LNCaP clone FGC (cell line): Measurements from ENCODE around the gene NUP85.
"Not testable (repeated sequence)": the region's sequence is repeated elsewhere in the genome, so short reads cannot be mapped to it uniquely, and the experiment has no call there.

Source experiments
- DNase-seq: peaks from one replicate; pipeline ENCODE4 v3.0.0-alpha.2; 2011; ENCODE audit warnings: low read depth
- H3K4me3 ChIP-seq: 2 replicates; pipeline ENCODE4 v1.5.1; 2011; ENCODE audit warnings: mild to moderate bottlenecking, low read depth, low read length, control low read depth
- TF ChIP-seq, protein P1 (sequence below): IDR thresholded peaks from 2 replicates; pipeline ENCODE4 v1.5.1; 2012; ENCODE audit warnings: mild to moderate bottlenecking; ENCODE audit not compliant: control insufficient read depth, insufficient read depth; ENCODE audit errors: extremely low read depth

Gene NUP85, protein sequence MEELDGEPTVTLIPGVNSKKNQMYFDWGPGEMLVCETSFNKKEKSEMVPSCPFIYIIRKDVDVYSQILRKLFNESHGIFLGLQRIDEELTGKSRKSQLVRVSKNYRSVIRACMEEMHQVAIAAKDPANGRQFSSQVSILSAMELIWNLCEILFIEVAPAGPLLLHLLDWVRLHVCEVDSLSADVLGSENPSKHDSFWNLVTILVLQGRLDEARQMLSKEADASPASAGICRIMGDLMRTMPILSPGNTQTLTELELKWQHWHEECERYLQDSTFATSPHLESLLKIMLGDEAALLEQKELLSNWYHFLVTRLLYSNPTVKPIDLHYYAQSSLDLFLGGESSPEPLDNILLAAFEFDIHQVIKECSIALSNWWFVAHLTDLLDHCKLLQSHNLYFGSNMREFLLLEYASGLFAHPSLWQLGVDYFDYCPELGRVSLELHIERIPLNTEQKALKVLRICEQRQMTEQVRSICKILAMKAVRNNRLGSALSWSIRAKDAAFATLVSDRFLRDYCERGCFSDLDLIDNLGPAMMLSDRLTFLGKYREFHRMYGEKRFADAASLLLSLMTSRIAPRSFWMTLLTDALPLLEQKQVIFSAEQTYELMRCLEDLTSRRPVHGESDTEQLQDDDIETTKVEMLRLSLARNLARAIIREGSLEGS

DNA sequence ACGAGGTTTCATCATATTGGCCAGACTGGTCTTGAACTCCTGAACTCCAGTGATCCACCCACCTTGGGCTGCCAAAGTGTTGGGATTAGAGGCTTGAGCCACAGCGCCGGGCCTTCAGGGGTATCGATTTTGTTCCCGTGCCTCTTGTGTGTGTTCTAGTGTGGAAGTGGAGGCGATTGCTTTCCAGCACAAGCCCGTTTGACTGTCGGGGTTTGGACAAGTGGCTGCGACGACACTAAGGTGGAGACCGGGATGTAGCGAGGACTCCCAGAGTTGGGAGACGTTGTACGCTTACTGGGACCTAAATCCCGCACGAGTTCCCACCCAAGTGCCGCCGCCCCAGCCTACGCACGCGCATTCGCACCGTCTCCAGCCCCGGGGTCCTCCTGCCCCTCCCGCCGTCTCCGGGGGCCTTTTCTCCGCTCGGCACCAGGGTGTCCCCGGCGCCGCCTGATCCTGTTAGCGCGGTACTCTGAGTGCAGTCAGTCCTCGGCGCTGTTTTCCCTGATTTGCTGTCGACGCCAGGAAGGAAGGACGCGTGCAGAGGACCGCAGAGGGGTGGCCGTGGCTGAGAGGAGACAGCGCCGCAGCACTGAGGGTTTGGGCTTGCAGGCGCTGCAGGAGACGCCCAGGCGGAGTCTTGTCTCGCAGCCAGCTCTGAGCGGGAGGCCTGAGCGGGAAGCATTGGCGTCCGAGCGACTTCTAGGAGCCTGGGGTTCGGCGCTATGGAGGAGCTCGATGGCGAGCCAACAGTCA lies at the start of gene NUP85:
NUP85 (plus strand) TSS at position 643 of the 756 bp plus-strand sequence; CDS start at position 726, 83 bp downstream.
- peak within 1 kb of the TSS; percentile 86 for H3K4me3 ChIP-seq
- peak; percentile 85 for DNase-seq
- TF ChIP-seq, protein P1, sequence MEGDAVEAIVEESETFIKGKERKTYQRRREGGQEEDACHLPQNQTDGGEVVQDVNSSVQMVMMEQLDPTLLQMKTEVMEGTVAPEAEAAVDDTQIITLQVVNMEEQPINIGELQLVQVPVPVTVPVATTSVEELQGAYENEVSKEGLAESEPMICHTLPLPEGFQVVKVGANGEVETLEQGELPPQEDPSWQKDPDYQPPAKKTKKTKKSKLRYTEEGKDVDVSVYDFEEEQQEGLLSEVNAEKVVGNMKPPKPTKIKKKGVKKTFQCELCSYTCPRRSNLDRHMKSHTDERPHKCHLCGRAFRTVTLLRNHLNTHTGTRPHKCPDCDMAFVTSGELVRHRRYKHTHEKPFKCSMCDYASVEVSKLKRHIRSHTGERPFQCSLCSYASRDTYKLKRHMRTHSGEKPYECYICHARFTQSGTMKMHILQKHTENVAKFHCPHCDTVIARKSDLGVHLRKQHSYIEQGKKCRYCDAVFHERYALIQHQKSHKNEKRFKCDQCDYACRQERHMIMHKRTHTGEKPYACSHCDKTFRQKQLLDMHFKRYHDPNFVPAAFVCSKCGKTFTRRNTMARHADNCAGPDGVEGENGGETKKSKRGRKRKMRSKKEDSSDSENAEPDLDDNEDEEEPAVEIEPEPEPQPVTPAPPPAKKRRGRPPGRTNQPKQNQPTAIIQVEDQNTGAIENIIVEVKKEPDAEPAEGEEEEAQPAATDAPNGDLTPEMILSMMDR, result no peak

DNA sequence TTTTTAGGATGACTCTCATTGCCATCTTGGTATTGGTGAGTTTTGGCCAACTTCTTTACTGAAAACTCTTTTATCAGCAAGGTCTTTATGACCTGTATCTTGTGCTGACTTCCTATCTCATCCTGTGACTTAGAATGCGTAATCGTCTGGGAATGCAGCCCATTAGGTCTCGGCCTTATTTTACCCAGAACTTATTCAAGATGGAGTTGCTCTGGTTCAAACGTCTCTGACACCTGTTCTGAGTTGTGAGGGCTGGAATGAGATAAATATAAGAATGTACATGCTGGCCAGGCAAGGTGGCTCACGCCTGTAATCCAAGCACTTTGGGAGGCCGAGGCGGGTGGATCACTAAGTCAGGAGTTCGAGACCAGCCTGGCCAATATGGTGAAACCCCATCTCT lies 47.0 kb upstream of the NUP85 start:
- H3K4me3 ChIP-seq, DNase-seq: not testable (repeated sequence)

DNA sequence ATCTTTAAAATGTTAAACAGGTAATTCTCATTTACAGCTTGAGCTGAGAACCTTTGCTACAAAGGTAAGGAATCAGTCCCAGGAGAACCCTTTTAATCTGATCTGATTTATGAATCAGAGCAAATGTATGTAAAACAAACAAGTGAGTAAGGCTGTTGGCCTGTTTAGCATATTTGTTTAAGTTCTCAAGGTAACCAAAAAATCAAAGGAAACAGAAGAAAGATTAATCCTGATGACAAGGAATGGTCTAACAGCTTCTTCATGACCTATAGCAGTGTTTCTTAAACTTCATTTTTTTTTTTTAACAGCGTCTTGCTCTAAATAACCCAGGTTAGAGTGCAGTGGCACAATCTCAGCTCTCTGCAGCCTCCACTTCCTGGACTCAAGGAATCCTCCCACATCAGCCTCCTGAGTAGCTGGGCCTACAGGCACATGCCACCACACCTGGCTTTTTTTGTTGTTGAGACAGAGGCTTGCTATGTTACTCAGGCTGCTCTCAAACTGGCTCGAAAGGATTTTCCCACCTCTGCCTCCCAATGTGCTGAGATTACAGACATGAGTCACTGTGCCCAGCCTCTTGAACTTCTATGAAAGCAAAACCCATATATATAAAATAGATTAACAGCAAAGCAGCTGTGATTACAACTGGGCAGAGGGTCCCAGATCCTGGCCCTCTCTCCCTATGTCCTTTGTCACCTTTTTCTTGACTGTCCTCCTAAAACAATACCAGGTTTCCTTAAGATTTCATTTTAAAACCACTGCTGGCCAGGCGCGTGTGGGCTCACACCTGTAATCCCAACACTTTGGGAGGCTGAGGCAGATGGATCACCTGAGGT lies 46.1 kb upstream of the NUP85 start:
- TF ChIP-seq, protein P1, result no peak
- H3K4me3 ChIP-seq, result no peak overlapping the region
- DNase-seq, result no peak

DNA sequence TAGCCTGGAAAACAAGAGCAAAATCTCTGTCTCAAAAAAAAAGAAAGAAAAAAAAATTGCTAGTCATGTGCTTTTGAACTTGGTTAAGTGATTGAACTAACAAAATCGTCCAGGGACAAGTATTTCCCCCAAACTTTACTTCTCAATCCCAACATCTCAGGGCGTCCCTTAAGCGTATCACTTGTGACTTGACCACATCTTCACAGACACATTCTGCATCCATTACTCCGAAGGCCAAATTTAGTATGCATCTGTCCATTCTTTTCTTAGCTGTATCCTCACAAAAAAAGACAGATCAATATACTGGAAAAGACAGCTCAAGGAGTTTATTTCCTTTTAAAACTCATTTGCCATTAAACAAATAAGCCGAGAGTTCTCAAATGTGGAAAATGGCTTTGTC lies 45.3 kb upstream of the NUP85 start:
- no peak overlapping the region for H3K4me3 ChIP-seq
- no peak for DNase-seq
- TF ChIP-seq, protein P1, result no peak

DNA sequence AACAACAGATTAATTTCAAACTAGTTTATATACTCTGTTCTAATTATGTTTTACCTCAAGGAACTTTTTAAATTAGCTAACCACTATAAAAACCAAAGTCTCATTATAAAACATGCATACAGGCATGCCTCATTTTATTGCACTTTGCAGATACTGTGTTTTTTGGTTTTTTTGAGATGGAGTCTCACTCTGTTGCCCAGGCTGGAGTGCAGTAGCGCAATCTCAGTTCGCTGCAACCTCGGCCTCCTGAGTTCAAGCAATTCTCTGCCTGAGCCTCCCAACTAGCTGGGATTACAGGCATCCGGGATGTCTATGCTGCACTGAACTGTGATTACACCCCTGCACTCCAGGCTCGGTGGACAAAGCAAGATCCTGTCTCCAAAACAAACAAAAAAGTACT lies 42.4 kb upstream of the NUP85 start:
- H3K4me3 ChIP-seq, result no peak overlapping the region
- no peak for DNase-seq
- TF ChIP-seq, protein P1, result no peak

DNA sequence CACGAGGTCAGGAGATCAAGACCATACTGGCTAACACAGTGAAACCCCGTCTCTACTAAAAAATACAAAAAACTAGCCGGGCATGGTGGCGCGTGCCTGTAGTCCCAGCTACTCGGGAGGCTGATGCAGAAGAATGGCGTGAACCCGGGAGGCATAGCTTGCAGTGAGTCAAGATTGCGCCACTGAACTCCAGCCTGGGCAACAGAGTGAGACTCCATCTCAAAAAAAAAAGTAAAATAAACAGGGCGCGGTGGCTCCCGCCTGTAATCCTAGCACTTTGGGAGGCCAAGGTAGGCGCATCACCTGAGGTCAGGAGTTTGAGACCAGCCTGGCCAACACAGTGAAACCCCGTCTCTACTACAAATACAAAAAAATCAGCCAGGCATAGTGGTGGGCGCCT lies 40.9 kb upstream of the NUP85 start:
- H3K4me3 ChIP-seq, DNase-seq: not testable (repeated sequence)

DNA sequence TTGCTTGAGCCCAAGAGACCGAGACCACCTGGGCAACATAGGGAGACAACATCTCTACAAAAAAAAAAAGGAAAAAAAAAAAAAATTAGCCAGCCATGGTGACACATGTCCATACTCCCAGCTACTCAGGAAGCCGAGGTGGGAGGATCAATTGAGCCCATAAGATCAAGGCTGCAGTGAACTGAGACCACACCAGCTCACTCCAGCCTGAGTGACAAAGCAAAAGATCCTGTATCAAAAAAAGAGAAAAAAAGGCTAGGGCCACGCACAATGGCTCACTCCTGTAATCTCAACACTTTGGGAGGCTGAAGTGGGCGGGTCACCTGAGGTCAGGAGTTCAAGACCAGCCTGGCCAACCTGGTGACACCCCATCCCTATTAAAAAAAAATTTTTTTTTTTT lies 36.5 kb upstream of the NUP85 start:
- H3K4me3 ChIP-seq, result no peak overlapping the region
- no peak for DNase-seq
- TF ChIP-seq, protein P1, result no peak
